Fibroblast of skin of left quadriceps (primary cell): ENCODE measurements around the gene FRMD4A.

ENCODE experiments used
- DNase-seq, 2 experiments: peaks; one replicate each; pipeline ENCODE4 v3.0.0-alpha.2; 2013; ENCODE audit warnings: low read depth in 2 of 2

FRMD4A gene

DNA sequence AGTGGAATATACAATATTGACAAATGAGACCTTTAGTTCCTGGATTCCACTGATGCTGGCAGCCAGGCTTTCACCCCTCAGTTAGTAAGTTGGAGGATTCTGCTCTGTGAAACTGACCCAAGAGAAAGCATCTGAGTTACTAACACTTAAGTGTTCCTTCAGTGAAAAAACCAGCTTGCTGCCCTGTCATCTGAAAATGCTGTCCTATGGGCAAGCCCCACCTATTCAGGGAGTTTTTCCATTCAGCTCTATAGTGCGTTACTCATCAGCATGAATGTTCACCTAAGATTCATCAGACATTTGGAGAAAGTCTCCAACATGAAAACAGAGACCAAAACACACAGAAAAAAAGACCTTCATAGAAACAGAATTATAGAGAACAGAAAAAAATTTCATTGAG, 706.1 kb downstream of the FRMD4A start:
- DNase-seq: no peak

DNA sequence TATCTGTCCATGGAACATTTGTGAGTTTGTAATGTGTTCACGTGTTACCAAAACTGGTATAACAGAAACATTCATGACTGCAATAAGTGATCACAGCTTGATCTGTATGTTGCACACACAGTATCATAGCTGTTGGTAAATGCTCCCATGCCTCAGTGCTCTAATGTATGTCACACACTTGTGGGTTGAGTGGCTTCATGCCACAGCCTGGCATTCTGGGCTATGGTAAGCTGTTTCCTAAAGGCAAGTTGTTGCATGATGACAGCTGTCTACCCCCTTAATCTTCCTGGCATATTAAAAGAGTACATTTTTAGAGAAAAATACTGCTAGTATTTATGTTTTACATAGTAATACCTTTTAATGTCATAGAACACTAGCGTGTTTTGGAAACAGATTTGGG, 708.8 kb downstream of the FRMD4A start:
- no peak for DNase-seq

DNA sequence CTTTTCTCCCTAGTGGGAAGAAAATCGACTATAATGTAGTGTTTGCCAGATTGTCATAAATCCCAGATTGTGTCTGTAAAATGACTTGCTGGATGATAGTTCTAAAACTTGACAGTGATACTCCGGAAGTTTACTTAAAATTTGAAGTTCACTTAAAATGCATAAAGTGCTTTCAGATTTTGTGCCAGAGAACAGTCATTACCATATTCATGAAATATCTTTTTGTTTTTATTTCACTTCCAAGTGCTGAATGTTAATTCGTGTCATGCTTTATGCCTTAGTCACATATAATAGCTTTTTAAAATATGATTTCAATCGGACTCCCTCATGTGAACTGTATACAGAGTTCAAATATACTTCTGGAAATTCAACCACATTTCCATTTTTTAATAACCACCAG, 713.6 kb downstream of the FRMD4A start:
- DNase-seq: peak in 1 of 2 experiments; percentile 18

DNA sequence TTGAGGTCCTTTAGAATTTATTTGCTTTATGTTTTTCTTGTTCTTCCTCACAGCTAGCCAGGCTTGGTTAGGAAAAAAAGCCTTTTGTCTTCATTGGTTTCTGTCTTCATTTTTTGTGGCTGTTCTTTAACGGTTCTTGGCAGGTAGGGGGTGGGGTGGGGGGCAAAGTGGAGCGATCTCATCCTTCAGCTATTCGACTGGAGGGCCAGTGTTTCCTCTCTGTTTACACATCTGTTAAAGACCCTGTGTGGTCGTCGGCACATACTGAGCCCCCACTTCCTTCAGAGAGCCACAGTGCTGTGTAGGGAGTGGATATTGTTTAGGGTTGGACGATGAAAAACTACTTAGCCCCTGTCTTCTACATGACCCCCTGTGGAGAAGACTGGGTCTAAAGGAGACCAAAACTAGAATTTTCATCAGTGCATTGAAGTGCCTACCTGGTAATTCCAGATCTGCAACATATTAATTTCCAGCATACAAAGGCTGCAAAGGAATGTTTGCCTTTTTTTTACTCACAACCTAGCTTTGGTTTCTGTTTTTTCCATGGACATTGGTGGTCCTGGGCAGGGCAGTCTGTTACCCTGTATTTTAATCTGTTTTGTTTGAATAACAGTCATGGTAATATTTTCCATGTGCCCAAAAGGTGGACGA, 714.9 kb downstream of the FRMD4A start:
- no peak for DNase-seq

DNA sequence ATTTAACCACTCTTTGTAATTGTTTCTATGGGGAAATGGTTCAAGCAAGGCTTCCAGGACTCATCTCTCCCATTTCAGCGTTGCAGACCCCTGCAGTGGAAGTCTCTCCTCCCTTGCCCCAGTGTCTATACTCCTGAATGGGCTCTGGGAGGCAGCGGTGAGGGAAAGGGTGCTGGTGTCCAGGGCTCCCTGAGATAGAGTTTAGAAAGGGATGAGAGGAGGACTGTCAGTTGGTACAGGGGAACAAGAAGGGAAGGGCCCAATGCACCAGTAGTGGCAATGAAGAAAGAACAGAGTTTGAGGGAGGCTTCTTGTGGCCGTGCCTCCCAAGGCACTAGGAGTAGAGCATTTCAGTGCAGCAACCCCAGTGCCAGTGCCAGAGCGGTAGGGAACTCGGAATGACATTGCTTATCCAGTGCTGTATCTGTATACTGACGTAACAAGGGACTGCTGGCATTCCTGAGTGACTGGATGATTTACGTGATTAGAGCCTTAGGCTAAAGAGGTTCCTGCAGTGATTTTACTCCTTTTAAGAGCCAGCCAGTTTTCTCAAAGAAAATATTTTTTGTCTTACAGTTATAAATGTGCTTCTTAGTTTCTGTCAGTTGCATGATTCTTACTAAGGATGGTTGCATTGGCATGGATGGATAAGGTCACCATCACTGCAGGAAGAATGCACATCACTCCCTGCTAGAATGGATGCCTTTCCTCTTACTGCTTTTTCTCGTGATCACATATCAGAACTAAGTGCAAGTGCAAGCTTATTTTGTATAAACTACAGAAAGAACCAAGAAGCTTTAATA, 716.0 kb downstream of the FRMD4A start:
- peak; percentile 29 to 31 for DNase-seq

DNA sequence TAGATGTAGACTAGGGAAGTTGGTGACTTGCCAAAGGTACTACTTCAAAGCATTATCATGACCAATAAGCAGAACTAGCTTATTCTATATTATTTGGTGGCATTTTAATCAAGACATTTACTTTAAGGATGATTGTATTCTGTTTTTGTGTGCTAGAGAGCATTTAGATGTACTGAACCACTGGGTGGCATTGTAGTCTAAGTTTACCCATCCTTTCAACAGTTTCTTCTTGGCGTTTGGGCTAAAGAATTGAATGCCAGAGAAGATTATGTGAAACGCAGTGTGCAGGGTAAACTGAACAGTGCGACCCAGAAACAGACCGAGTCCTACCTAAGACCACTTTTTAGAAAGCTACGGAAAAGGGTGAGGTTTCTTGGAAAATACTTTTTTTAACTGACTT, 717.2 kb downstream of the FRMD4A start:
- DNase-seq: peak in 1 of 2 experiments; percentile 22

DNA sequence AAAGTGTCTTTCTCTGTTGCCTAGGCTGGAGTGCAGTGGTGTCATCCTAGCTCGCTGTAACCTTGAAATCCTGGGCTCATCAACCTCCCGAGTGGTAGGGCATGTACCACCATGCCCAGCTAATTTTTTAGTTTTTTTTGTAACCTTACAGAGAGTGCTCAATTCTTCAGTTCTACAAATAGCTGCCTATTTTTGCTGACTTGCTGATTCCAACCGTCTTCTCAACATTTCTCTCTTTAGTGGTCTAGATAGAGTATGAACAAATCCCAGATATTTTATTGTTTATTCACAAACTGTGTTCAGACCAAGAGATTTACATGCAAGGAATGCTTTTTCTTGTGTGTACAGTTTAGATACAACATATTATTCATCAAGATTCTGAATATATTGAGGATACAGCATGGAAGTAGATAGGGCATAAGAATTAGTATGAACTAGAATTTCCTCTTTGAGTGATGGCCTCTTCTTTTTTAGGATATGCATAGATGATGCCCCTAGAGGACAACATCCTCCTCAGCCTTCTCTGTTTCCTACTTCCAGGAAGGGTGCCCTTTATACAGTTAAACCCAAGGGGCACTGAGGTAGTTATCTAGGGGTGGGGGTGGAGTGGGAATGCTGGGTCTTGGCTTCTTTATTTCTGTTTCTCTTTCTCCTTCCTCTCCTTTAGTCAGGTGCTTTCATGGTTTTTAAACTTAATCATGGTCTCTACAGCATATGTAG, 717.9 kb downstream of the FRMD4A start:
- DNase-seq: no peak

DNA sequence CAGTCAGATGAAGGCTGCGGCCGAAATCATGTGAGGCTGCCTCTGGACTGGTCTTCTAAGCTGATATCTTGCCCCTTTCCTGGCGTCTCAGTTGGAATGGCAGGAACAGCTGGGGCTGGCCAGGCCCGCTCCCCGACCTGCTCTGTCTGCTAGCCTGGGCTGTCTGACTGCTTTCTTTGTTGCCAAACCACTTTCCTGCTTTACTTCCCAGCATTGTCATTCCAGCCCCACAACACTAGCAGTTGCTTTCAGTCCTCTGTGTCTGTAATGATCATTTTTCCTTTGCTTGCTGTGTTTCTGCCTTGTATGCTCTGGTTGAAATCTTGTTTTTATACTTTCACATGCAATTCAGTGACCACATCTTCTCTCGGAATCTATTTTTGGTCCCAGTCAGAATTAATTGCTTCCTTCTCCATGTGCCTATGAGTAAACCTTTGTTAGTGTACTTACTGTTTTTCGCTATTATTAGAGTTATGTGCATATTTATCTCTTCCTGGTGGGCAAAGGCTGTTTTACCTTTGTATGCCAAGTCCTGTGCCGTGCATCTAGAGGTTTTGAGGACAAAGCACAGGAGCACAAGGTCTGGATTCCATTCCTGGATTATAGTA, 722.4 kb downstream of the FRMD4A start:
- no peak for DNase-seq

DNA sequence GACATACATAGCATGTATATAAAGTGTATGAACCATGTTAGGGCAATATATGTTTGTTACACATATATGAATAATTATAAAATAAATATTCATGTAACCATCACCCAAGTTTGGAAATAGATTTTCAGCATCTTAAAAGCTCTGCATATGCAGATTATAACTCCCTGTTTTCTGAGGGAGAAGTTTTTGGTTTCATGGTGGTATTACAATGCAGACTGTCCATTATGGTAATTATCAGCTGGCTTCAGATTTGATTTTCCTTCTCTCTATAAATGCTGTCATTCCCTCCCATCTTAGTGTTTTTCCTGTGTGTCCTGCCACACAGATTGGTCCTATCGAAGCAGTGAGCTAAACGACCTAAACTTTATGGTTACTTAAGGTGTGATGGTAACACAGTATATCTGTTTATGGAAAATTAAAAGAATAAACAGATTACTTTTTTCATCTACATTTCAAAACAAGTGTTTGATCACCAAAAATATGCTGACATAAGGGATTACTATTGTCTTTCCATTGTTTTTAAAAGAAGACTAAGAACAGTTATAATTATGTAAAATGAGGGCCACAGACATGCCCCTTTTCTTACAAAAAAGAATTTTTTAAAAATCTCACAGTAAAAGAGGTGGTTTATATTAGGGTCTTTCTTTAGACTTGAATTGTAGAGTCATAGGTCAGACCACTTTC, 726.2 kb downstream of the FRMD4A start:
- DNase-seq: no peak

DNA sequence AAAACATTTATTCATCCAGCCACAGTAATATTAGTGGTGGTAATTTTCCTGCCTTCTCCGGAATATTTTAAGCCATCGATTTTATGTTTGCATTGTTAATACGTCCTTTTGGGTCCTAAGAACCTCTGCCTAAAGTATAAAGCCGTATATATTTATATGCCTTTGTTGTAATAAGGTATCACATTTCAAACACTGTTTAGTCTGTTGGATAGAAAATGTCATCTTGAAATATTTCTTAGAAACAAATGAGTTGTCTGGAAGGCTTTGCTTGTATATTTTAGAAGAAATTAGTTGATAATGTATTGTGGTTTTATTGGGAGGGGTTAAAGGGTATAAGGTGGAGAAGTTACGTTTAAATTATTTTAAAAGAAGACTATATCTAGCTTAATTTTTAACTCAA, 732.8 kb downstream of the FRMD4A start:
- no peak for DNase-seq

DNA sequence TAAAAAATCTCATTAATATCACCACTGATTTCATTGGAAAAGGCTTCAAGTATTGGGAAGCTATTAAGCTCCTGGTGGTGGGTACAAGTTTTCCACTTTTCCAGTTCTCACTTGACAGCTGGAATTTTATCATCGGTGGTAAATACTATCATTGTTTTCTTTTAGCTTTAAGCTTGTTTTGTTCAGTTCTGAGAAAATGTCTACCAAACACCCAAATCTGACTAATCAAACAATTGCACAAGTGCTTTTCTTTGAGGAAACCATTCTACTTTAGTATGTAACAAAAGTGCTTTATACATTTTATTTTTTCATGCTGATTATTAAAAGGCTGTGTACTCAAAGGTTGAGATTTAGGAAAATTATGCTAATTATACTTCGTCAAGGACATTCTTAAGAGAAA, 736.1 kb downstream of the FRMD4A start:
- no peak for DNase-seq
